IPS DF 4.7 (cell line): ENCODE measurements around the gene COA3.

Experiments used
- DNase-seq: peaks from one replicate; pipeline ENCODE4 v3.0.0-alpha.2; 2013; ENCODE audit warnings: low spot score; ENCODE audit errors: extremely low read depth

COA3 gene

DNA sequence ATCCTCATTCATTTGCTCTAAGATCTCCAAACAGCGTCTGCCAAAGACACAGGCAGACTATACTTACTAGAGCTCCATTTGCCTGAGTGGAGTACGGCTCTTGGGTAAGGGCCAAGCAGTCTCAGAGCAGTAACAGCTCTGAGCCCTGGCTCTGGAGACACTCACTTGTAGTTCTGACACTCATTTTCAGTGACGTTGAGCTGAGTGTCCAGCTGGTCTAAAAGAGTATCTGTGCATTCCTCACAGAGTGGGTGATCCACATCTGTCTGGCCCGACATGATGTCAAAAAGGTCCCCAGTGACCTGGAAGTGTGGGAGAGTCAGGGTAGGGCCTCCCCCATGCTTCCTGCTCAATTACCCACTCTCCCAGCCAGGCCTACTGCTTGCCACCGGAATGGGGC is 19.9 kb upstream of the COA3 start:
- DNase-seq, result no peak

GRCh38 chr17:42817866-42818265 is 19.4 kb upstream of the COA3 start:
- no peak for DNase-seq

DNA sequence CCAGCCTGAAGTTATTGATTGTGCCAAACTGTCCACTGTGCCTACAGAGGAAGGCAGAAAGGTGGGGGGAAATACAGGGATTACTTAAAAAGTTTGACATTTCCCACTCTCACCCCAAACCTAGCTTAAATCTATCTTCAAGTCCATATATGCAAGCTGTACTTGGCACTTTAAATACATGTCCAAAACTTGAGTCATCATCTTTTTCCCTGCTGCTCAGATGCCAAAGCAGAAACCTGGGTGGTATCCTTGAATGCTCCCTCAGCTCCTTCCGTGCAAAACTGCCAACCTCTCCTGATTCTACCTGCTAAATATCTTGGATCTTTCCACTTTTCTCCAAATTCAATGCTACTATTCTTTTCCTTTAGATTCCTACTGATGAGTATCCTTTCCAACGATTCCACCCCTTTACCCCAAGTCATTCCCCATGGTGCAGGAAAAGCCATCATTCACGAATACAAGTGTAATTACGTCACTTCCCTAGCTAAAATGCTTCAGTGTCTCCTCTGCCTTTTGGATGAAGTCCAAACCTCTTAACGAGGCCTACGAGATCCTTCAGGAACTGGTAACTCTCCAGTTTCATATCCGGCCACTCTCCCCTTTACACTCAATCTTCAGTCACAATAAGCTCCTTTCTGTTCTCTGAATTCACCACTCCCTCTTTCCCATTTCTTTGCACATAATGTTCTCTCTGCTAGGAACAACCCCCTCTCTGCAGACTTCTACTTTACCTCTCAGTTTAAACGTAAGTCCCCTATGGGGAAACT is 16.3 kb upstream of the COA3 start:
- DNase-seq, result no peak

- DNase-seq, result no peak
These were observed 10.7 kb upstream of the COA3 start for GRCh38 chr17:42809250-42809649.

GRCh38 chr17:42806249-42806648 is 7.7 kb upstream of the COA3 start:
- no peak for DNase-seq

- DNase-seq, result no peak
These were observed 6.4 kb upstream of the COA3 start for GRCh38 chr17:42804918-42805367.

DNA sequence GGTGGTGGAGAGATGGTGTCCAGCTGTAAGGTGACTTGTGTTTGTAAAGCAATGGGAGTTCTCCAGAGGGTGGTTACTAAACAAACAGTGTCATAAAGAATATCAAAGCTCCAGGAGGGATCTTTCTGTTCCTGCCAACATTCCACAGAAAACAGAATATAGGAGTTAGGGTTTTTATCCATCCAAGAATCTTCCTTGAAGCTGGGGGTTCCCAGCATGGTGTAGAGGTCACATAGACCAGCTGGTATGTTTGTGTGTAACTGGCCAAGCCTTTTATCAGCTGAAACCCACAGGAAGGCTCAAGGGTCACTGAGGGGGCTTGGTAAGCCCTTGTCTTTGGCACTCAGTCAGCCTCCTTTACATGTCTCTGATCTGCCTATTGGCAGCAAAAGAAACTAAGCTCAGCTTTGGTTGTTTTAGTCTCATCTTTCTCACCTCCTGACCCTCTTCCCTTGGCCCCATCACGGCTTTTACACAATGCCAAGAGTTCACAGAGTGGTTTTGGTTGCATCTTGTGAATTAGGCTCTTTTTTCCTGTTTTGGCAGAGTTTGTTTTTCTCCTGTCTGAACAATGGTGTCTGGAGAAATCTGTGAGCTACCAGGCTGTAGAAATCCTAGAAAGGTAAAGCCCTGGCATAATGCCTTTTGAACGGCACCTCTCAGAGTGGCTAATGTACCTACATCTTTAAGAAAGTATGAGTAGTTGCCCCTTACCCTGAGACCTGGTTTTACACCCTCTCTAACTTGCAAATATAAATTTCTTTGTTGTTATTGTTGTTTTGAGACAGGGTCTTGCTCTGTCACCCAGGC is 4.8 kb upstream of the COA3 start:
- DNase-seq, result no peak

- DNase-seq, result no peak
These were observed 507 bp downstream of the COA3 start for GRCh38 chr17:42798011-42798382.

DNA sequence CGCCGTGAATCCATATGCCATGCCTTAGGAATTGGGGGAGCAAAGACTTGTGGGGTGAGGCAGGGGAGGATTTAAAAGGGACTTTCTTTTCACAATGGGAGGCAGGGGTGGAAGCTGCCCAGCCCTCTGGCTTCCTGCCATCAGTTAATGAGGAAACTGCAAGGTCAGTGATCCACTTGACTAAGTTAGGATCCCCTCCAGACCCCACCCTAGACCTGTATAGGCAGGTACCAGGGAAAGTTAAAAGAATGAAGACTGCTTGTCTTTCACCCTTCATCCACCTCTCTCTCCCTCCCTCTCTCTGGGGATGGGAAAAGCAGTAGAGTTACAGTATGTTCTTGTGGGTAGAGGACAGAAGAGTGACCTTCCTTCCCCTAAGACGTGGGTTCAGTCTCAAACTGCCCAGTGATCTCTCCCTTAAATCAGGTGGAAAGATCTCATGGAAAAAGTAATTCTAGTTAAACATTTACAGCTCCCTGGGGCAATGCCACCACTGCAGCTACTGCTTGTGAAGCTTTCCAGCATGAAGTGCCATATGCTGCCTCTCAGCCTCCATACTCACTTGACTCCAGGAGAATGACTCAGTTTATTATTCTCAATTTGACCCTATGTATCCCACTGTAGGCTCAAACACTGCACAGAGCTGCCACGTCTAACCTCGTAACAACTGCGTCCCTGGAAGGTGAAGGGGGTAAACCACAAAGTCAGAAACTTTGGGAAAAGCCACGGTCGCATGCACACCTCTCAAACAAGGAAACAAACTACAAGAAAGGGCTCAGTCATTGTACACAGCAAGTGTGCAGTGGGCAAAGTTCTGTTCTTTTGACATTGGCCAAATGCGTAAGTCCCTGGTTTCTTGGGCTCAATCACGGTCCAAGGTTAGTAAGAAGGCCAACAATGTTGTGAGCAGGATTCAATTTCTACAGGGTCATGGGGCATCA is 1.2 kb downstream of the COA3 start:
- no peak for DNase-seq

DNA sequence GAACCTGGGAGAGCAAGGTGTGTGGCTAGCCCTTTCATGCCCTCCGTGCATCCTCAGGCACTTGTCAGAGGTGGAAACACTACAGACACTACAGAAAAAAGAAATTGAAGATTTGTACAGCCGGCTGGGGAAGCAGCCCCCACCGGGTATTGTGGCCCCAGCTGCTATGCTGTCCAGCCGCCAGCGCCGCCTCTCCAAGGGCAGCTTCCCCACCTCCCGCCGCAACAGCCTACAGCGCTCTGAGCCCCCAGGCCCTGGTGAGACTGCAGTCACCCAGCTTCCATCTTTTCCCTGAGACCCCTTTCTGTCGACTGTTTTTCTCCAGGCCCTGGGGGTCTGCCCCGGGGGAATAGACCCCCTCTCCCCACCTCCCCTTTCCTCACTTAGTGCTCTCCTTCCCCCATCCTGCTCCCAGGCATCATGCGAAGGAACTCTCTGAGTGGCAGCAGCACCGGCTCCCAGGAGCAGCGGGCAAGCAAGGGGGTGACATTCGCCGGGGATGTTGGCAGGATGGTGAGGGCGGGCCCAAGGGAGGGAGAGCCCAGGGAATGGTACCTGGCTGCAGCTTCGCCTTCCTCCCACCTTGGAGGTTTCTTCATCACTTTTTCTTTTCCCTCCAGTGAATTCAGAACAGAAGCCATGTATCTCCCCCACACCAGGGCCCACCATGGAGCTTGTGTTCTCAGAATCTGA is 2.3 kb downstream of the COA3 start:
- DNase-seq, result no peak

GRCh38 chr17:42795465-42795864 is 3.0 kb downstream of the COA3 start:
- DNase-seq, result no peak

DNA sequence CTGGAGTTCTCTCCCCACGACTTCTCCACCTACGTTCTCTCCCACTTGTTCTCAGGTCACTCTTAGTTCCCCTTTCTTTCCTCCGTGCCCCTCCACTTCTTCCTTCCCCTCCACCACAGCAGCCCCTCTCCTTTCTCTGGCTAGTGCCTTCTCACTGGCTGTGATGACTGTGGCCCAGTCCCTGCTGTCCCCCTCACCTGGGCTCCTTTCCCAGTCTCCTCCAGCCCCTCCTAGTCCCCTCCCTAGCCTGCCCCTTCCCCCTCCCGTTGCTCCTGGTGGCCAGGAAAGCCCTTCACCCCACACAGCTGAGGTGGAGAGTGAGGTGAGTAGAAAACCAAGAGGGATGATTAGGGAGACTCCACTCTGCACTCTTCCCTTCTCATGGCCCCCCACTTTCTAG is 3.4 kb downstream of the COA3 start:
- no peak for DNase-seq

DNA sequence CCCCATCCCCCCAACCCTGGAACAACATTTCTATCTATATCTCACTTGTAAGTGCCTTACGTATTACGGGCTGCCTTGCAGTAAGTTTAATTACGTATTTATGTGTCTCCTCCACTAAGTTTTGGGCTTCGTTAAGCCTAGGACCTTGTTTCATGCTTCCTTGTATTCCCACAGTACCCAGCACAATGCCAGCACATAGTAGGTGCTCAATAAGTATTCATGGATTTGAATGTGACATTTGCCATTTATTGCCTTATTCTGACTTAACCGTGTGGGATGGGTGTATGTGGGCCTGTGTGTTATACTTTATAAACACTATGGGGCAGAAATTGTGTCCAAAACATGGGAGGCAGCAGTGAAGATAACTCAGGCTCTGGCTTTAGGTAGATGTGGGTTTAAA is 6.0 kb downstream of the COA3 start:
- DNase-seq, result no peak

- no peak for DNase-seq
These were observed 6.6 kb downstream of the COA3 start for GRCh38 chr17:42791948-42792347.

DNA sequence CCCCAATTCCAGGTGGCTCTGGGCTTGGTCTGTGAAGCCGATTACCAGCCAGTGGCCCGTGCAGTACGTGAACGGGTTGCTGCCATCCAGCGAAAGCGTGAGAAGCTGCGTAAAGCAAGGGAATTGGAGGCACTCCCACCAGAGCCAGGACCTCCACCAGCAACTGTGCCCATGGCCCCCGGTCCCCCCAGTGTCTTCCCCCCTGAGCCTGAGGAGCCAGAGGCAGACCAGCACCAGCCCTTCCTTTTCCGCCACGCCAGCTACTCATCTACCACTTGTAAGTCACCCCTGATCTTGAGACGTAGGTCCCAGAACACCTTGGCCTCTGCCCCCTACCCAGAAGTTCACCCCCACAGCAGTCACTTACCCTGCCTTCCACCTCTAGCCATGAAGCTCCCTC is 11.2 kb downstream of the COA3 start:
- DNase-seq, result no peak

- no peak for DNase-seq
These were observed 13.5 kb downstream of the COA3 start for GRCh38 chr17:42784811-42785592.

GRCh38 chr17:42784409-42784808 is 14.1 kb downstream of the COA3 start:
- DNase-seq, result no peak

- no peak for DNase-seq
These were observed 14.7 kb downstream of the COA3 start for GRCh38 chr17:42783791-42784138.

- DNase-seq, result no peak
These were observed 15.3 kb downstream of the COA3 start for GRCh38 chr17:42783062-42783790.
